ENCODE results near the gene RNF133. TPM values are rescaled to one million over a fixed set of nuclear protein-coding genes. Genes with fewer than 3 reads are reported as not detected.

Gene RNF133
- total RNA-seq, 1 experiment from 2014 or later: 0.20 TPM

DNA sequence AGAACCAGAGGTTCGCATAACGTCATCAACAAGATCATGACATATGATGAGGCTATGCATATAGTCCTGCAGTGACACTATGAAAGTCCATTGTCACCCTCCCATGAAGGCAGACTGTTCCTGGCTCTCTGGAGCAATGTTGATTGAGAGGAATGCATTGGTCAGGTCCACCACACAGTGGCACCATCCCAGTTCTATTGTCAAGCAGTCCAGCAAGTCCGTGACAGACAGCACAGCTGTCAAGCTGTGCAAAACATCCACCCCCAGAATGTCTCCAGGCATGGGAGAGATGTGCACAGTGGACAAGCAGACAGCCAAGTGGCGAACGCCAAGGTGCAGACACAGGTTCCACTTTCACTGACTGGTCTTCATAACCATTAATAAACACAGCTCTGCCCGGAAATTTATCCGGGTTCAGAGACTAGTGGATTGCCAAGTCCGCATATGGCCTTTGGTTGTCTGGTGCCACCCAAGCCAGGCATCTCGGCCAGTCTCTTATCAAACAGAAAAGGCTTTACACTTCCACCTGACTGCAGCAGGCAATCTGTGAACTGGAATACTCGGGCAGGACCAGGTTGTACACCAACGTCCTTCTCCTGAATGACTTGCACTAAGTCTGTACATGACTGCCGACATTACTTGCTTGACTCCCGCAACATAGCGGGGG is 7.2 kb downstream of the RNF133 start:
- BruUV-seq (replicated peaks): no TSS peak

More for the DNA sequence above, 7.2 kb downstream of the RNF133 start:
- intact Hi-C loops (cut with micrococcal nuclease): no loop called here
- TF ChIP-seq, protein P1, sequence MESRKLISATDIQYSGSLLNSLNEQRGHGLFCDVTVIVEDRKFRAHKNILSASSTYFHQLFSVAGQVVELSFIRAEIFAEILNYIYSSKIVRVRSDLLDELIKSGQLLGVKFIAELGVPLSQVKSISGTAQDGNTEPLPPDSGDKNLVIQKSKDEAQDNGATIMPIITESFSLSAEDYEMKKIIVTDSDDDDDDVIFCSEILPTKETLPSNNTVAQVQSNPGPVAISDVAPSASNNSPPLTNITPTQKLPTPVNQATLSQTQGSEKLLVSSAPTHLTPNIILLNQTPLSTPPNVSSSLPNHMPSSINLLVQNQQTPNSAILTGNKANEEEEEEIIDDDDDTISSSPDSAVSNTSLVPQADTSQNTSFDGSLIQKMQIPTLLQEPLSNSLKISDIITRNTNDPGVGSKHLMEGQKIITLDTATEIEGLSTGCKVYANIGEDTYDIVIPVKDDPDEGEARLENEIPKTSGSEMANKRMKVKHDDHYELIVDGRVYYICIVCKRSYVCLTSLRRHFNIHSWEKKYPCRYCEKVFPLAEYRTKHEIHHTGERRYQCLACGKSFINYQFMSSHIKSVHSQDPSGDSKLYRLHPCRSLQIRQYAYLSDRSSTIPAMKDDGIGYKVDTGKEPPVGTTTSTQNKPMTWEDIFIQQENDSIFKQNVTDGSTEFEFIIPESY (IDR thresholded peaks at IDR 0.05; ENCODE audit: extremely low read depth, insufficient replicate concordance, low read length): no peak
- TF ChIP-seq CEBPB (IDR thresholded peaks at IDR 0.05; ENCODE audit: low read depth): no peak
- TF ChIP-seq, protein P2, sequence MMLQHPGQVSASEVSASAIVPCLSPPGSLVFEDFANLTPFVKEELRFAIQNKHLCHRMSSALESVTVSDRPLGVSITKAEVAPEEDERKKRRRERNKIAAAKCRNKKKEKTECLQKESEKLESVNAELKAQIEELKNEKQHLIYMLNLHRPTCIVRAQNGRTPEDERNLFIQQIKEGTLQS (IDR thresholded peaks at IDR 0.05): no peak
- no peak for TF ChIP-seq SIN3A (IDR thresholded peaks at IDR 0.05; ENCODE audit: low read depth)
- TF ChIP-seq POLR2AphosphoS5 (IDR thresholded peaks at IDR 0.05; ENCODE audit: low read depth, low read length): no peak
- TF ChIP-seq RAD21 (IDR thresholded peaks at IDR 0.05; ENCODE audit: low read depth): no peak
- TF ChIP-seq YY1 (IDR thresholded peaks at IDR 0.05; ENCODE audit: extremely low read depth, insufficient replicate concordance, low read depth, low read length): no peak
- Histone ChIP-seq H3K9ac (ENCODE audit: low read length) (no peak overlapping the region), H3K79me2 (ENCODE audit: insufficient read depth, low read length) (no peaks in the 10 kb centered on the region), H3K27ac (ENCODE audit: low read depth, low read length) (no peak overlapping the region), H3K9me2 (ENCODE audit: insufficient read depth) (no peaks in the 10 kb centered on the region), H3K4me2 (ENCODE audit: low read length) (no peak overlapping the region), H3K4me3 (replicated peaks in 1 of 2; ENCODE audit: low read depth in 1 of 2, low read length in 2 of 2) (no peak overlapping the region), H3K9me3 (ENCODE audit: control insufficient read depth in 1 of 2, insufficient read depth in 1 of 2, low read depth in 1 of 2, low read length in 2 of 2) (peaks cover 0 to 2% of the 10 kb centered on the region in 2 experiments; a peak in 1 of 4 replicates), H2AFZ (ENCODE audit: low read depth, low read length, poor library complexity, severe bottlenecking) (no peak overlapping the region), H4K20me1 (ENCODE audit: insufficient read depth) (no peaks in the 10 kb centered on the region), H3K4me1 (ENCODE audit: control insufficient read depth in 1 of 2, insufficient read depth in 2 of 2, low read length in 2 of 2) (no peaks in the 10 kb centered on the region; a peak in 1 of 4 replicates), H3K27me3 (ENCODE audit: insufficient read depth, low read length) (no peaks in the 10 kb centered on the region), H3K36me3 (ENCODE audit: control insufficient read depth in 1 of 2, insufficient read depth in 2 of 2, low read length in 2 of 2) (no peaks in the 10 kb centered on the region)
- DNase-seq (ENCODE audit: low read depth, low spot score): no peak
- ATAC-seq: no peak
- RAD21 ChIA-PET (ENCODE audit: low non-redundant PET in 1 of 2, low total read pairs in 2 of 2, uncharacterized antibody in 2 of 2, unreplicated experiment in 2 of 2): no interaction called here
- POLR2A ChIA-PET: no interaction called here
- CTCF ChIA-PET: no interaction called here

Data from HCT116 (cell line).